NCI-H526 (cell line): ENCODE results near the gene MS4A2.
A peak's percentile ranks its signal among the peaks of the same experiment; 100 is the strongest.
"Not testable (repeated sequence)": the region's sequence is repeated elsewhere in the genome, so short reads cannot be mapped to it uniquely, and the experiment has no call there.

Source experiments
- DNase-seq, 2 experiments: peaks; one replicate each; lab custom pipeline; 2025; lab: John Stamatoyannopoulos, UW

MS4A2 gene

GRCh38 chr11:60101368-60101767, 12.9 kb downstream of the MS4A2 start:
- DNase-seq = not testable (repeated sequence)

DNA sequence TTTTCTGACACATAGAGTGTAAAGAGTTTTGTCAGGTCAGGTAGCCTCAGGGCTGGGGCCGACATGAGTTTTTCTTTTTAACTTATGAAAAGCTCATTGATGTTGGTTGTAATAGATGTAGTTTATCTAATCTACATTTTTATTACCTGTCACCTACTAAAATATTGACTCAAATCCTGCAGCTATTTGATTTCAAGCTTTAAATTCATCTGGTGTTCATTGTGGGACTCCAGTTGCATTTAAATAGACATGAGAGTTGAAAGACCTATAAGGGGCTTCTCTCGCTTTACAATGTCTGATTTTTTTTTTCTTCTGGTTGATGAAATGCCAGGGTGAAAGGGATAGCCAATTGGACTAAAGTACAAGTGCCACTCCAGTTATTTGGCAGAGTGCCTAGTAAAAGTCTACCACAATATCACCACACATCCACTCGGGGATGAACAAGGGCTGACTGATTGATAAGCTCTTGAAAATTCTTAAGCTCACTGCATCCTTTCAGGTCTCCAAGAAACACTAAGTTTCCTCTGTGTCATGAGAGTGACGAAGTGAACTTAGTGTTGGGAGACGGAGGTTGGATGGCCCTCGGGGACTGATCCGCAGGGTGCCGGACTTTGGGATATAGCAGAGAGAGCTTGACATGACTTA, 16.1 kb downstream of the MS4A2 start:
- DNase-seq = not testable (repeated sequence)

GRCh38 chr11:60108631-60109030, 20.2 kb downstream of the MS4A2 start:
- DNase-seq = not testable (repeated sequence)

DNA sequence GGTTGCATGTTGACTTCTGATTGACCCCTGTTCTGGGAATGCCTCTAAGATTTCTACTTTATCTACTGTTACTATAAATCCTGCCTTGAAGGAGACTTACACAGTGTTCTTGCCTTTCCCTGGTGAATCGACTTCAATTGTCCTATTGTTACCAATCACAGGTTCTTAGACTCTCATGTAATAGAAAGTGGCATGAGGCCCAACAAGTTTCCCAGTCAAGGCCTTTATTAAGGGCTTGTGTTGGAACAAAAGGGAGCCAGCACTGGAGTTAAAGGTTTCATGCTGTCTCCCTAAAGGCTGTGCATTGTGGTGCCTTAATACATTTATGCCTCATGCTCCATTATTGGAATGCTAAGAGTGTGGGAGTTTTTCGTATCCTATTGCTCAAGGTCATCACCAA, 23.3 kb downstream of the MS4A2 start:
- DNase-seq = no peak

DNA sequence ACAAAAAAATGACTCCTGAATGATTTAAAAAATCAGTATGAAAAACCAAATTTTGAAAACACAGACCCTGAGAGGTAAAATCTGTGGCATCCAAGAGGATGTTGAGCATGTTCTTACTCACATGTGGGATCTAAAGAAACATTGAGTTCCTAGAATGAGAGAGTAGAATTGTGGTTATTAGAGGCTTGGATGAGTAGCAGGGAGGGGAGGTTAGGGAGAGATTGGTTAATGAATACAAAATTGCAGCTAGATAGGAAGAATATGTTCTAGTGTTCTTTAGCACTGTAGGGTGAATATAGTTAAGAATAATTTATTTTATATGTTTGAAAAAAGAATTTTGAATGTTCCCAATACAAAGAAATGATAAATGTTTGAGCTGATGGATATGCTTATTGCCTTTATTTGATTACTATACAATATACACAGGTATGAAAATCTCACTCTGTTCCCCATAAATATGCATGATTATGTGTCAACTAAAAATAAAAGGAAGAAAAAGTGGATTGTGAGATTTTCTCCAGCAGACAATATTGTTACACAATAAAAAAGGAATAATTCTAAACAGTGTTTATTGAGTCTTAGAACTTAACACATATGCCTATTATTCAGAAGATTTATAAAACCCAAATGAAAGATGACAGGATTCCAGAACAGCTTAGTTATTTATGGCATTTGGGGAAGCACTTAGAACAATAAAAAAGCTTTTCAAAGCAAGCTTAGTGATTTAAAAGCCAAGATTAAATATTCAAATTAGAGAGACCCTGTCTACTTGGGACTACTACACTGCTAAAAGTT, 28.7 kb downstream of the MS4A2 start:
- no peak for DNase-seq

GRCh38 chr11:60118338-60118737, 29.9 kb downstream of the MS4A2 start:
- DNase-seq = peak in 1 of 2 experiments; percentile 3

GRCh38 chr11:60119710-60120109, 31.2 kb downstream of the MS4A2 start:
- no peak for DNase-seq

DNA sequence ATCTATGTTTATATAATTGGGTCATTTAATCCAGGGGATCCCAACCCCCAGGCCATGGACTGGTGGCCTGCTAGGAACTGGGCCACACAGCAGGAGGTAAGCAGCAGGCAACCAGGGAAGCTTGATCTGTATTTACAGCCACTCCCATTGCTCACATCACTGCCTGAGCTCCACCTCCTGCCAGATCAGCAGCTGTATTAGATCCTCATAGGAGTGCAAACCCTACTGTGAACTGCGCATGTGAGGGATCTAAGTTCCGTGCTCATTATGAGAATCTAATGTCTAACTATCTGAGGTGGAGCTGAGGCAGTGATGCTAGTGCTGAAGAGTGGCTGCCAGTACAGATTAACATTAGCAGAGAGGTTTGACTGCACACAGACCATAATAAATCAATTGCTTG, 32.8 kb downstream of the MS4A2 start:
- peak in 1 of 2 experiments; percentile 4 for DNase-seq

GRCh38 chr11:60122414-60123036, 34.1 kb downstream of the MS4A2 start:
- no peak for DNase-seq

DNA sequence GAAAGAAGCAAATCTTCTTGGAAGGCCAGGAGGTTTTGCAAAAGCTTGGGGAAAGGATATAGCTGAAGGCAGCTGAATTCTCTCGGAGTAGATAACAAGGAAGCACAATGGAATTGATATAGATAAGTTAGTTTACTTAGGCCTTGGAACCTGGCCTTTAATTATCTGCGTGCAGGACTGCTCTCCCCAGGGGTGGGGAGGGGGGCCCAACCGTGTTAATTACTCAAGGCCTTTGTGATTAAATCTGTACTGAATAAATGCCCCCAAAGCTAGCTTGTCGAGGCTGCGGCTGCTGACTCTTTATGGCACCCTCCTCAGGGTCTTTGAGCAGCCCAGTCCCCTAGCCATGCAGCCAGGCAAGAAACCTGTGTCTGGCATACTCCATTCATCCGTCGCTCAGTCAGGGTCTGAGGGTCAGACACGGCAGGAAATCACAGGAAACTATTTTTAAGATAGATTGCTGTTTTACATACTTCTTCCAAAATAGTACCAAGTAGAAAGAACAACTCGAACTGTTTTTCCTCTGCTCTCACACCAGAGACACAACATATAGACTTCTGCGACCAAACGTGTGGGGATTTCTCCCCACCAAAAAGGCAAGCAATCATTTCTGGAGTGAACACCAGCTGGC, 36.5 kb downstream of the MS4A2 start:
- no peak for DNase-seq

GRCh38 chr11:60125956-60126585, 37.6 kb downstream of the MS4A2 start:
- no peak for DNase-seq

DNA sequence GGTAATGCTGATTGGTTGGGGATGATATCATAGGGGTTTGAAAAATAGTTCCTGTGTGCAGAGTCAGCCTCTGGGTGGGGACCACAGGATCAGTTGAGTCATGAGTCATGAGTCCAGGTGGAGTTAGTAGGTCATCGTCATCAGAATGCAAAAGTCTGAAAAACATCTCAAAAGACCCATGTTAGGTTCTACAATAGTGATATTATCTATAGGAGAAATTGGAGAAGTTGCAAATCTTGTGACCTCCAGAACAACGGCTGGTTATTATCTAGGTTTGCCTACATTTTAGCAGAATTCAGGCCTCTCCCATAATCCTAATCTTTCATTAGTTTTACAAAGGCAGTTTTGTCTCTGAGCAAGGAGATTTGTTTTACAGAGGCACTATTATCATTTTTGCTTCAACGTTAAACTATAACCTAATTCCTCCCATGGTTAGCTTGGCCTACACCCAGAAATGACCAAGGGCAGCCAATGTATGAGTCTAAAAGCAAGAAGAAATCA, 38.9 kb downstream of the MS4A2 start:
- no peak for DNase-seq

- DNase-seq = no peak
Observed at GRCh38 chr11:60128376-60128775, 39.9 kb downstream of the MS4A2 start.

DNA sequence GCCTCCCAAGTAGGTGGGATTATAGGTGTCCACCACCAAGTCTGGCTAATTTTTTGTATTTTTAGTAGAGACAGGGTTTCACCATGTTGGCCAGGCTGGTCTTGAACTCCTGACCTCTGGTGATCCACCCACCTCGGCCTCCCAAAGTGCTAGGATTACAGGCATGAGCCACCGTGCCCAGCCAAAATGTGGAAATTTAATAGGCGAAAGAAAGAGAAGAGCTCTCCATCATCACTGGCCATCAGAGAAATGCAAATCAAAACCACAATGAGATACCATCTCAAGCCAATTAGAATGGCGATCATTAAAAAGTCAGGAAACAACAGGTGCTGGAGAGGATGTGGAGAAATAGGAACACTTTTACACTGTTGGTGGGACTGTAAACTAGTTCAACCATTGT, 40.4 kb downstream of the MS4A2 start:
- not testable (repeated sequence) for DNase-seq

DNA sequence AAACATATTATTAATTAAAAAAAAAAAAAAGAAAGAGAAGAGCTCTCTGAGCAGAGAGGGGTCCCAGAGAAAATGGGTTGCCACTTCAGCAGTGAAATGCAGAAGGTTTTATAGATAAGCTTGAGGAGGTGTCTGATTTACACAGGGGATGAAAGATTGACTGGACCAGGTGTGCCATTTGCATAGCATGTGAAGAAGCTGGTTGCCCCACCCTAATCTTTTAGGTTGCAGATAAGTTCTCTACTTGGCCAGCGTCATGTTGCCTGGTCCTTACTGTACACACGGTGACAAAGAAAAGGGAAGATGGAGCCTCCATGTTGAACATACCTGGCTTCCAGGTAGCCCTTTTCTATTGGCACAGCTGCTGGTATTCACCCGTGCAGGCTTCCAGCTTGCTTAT, 41.4 kb downstream of the MS4A2 start:
- DNase-seq = peak; percentile 38 to 57

DNA sequence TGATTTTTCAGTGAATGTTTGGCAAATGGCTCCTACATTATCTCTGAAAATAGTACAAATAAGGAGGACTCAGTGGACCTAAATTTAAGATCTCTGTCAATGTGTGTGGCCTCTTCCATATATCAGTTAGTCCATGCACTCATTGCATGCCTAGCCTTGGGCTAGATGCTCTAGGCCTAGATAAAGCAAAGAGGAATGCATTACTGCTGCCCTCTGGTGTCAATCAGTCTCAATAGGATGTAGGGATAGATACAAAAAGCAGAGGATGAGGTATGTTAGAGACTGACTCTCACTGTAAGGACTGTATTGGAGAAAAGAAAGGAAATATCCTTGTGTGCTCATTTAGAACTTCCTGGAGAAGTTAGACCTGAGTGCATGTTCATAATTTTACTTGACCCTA, 42.0 kb downstream of the MS4A2 start:
- peak; percentile 89 to 91 for DNase-seq

DNA sequence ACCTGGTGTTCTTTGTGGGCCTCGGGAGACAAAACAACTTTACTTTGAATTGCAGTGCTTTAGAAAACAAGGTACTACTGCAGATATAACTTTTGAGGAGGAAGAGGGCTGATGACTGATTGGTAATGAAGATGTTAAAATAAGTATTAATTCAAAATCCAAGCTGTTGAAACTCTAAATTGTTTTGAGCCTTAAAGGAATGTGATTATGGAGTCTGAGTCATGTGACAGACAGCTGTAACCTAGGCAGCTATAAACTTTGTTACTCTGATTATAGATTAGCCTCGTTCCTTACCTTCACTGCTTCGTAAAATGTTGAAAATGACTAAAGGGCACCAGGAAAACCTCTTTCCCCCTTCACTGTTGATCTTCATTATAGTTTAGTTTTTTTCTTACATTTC, 43.4 kb downstream of the MS4A2 start:
- DNase-seq = no peak

DNA sequence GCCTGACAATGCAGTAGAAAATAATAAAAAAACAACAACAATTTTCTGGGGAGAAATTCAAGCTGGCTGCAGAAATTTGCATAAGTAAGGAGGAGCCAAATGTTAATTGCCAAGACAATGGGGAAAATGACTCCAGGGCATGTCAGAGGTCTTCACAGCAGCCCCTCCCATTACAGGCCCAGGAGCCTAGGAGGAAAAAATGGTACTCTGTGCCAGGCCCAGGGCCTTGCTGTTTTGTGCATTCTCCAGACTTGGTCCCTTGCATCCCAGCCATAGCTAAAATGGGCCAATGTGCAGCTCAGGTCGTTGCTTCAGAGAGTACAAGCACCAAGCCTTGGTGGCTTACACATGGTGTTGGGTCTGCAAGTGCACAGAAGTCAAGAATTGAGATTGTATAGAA, 45.5 kb downstream of the MS4A2 start:
- no peak for DNase-seq

- no peak for DNase-seq
Observed at GRCh38 chr11:60143768-60144167, 55.3 kb downstream of the MS4A2 start.

DNA sequence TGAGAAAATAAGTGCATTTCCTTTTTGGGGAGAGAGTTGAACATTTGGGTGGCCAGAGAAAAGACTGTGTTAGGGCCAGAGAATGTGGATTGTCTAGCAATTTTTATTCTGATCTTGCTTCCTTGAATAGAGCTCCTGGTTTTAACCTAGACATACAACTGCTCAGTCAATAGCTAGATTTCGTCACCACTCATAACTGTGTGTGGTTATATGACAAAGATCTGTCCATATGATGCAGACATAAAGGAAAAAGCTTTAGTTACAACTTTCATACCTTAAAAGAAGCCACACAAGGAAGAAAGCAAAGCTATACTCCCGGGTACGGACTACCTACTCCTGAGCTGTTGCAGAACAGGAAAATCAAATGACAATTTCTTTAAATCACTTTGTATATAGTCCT, 57.2 kb downstream of the MS4A2 start:
- DNase-seq = no peak
